Upper lobe of left lung (tissue), 6 donors: ENCODE results near the gene IL17RB. TPM values are rescaled to one million over a fixed set of nuclear protein-coding genes. Genes with fewer than 3 reads are reported as not detected.

Source experiments
- ATAC-seq, 2 donors: fragments of 200-7000 bp; cut with Tn5 transposase; one replicate each; pipeline ENCODE4 v1.9.1; 2022; ENCODE audit warnings: mild to moderate bottlenecking in 2 of 2, moderate library complexity in 2 of 2; ENCODE audit not compliant: low FRiP score in 2 of 2
- DNase-seq, 2 donors: peaks; one replicate each; pipeline ENCODE4 v3.0.0-alpha.2; 2019 to 2020
- H3K27ac ChIP-seq, 4 donors: fragments of 200-600 bp; sonication (generic); one replicate each; pipeline ENCODE4 v1.5.1; 2016 to 2019
- H3K27me3 ChIP-seq, 4 donors: fragments of 200-600 bp; sonication (generic); one replicate each; pipeline ENCODE4 v1.5.1; 2017 to 2019
- H3K36me3 ChIP-seq, 4 donors: fragments of 200-600 bp; sonication (generic); one replicate each; pipeline ENCODE4 v1.5.1; 2016 to 2019
- H3K4me1 ChIP-seq, 4 donors: fragments of 200-600 bp; sonication (generic); one replicate each; pipeline ENCODE4 v1.5.1; 2018 to 2019
- H3K4me3 ChIP-seq, 4 donors: fragments of 200-600 bp; sonication (generic); one replicate each; pipeline ENCODE4 v1.5.1; 2017 to 2019; ENCODE audit warnings: mild to moderate bottlenecking in 2 of 4, moderate library complexity in 1 of 4
- H3K9me3 ChIP-seq, 4 donors: fragments of 200-600 bp; sonication (generic); one replicate each; pipeline ENCODE4 v1.5.1; 2018 to 2019
- EP300 ChIP-seq, 4 donors: sonication (generic); formaldehyde crosslinking; IDR thresholded peaks; one replicate each; pipeline ENCODE4 v1.5.1; 2017; ENCODE audit warnings: antibody characterized with exemption in 4 of 4, control low read depth in 2 of 4
- POLR2A ChIP-seq, 4 donors: fragments of 450-650 bp; IDR thresholded peaks; one replicate each; pipeline ENCODE4 v1.5.1; 2016 to 2017; ENCODE audit warnings: antibody characterized with exemption in 4 of 4, mild to moderate bottlenecking in 2 of 4
- POLR2AphosphoS5 ChIP-seq, 2 donors: sonication (generic); formaldehyde crosslinking; IDR thresholded peaks; one replicate each; pipeline ENCODE4 v1.5.1; 2017; ENCODE audit warnings: antibody characterized with exemption in 2 of 2
- WGBS, 2 donors: methylation state at CpG; one replicate each; pipeline ENCODE4 v1.1.5; 2017 to 2018; 5-methylcytosine and 5-hydroxymethylcytosine counted together
- total RNA-seq, 6 donors: library from RNA; depleted of rRNA in 4 of 6; stranded (reverse); fragments of >200 nt in 4 of 6; gene quantifications; one replicate each; pipeline versions ENCODE4 v1.1.0 to v1.2.1, GENCODE V29; 2016 to 2021
- TF ChIP-seq, protein P1 (sequence below), 6 experiments: fragments of 450-650 bp in 4 of 6; fragments of 200-600 bp in 2 of 6; sonication (generic) in 2 of 6; IDR thresholded peaks; one replicate each; pipeline ENCODE4 v1.5.1; 2016 to 2019; ENCODE audit warnings: antibody characterized with exemption in 6 of 6
- donor health status: DM: no; HTN: no; CAD: no; lungs with moderate emphysema.
- donor health status: DM: no; HTN: yes; CAD: no; lungs with severe emphysema.

The IL17RB gene
- total RNA-seq, 6 donors from 2014 or later: 3.1 to 15.6 (median 6.3) TPM

DNA sequence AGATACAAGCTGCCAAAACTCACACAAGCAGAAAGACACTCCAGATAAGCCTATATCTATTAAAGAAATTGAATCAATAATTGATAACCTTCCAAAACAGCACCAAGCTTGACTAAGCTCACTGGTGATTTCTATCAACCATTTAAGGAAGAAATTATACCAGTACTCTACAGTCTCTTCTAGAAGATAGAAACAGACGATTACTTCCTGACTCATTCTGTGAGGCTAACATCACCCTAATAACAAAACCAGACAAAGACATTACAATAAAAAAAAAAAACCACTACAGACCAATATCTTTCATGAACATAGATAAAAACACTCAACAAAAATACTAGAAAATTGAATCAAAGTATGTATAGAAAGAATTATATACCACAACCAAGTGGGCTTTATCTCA, 20.3 kb upstream of the IL17RB start:
- no peak overlapping the region for H3K27ac ChIP-seq
- DNase-seq (no peak), ATAC-seq (no peak)
- no peaks in the 10 kb centered on the region for H3K9me3 ChIP-seq
- TF ChIP-seq EP300 (IDR thresholded peaks at IDR 0.05): no peak
- TF ChIP-seq POLR2A (IDR thresholded peaks at IDR 0.05): no peak
- no peak for TF ChIP-seq POLR2AphosphoS5 (IDR thresholded peaks at IDR 0.05)
- TF ChIP-seq, protein P1, sequence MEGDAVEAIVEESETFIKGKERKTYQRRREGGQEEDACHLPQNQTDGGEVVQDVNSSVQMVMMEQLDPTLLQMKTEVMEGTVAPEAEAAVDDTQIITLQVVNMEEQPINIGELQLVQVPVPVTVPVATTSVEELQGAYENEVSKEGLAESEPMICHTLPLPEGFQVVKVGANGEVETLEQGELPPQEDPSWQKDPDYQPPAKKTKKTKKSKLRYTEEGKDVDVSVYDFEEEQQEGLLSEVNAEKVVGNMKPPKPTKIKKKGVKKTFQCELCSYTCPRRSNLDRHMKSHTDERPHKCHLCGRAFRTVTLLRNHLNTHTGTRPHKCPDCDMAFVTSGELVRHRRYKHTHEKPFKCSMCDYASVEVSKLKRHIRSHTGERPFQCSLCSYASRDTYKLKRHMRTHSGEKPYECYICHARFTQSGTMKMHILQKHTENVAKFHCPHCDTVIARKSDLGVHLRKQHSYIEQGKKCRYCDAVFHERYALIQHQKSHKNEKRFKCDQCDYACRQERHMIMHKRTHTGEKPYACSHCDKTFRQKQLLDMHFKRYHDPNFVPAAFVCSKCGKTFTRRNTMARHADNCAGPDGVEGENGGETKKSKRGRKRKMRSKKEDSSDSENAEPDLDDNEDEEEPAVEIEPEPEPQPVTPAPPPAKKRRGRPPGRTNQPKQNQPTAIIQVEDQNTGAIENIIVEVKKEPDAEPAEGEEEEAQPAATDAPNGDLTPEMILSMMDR (IDR thresholded peaks at IDR 0.05): no peak
- 68 to 80% methylated on average over 1 of the region's 1 CpG for WGBS, 2 donors
- H3K36me3 ChIP-seq: no peaks in the 10 kb centered on the region
- no peak overlapping the region for H3K4me3 ChIP-seq
- no peaks in the 10 kb centered on the region for H3K27me3 ChIP-seq
- H3K4me1 ChIP-seq: peaks cover 0 to 19% (median 0%) of the 10 kb centered on the region in 4 donors

DNA sequence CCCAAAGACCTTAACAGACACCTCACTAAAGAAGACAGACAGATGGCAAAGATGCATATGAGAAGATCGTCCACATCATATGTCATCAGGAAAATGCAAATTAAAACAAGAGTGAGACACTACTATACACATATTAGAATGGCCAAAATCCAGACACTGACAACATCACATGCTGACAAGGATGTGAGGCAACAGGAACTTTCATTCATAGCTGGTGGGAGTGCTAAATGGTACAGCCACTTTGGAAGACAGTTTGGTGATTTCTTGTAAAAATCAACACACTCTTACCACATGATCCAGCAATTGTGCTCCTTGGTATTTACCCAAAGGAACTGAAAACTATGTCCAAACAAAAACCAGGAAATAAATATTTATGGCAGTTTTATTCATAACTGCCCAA, 17.8 kb upstream of the IL17RB start:
- H3K27me3 ChIP-seq: no peaks in the 10 kb centered on the region
- DNase-seq (no peak), ATAC-seq (no peak)
- H3K4me3 ChIP-seq: no peak overlapping the region
- no peaks in the 10 kb centered on the region for H3K36me3 ChIP-seq
- H3K4me1 ChIP-seq: peaks cover 0 to 19% (median 0%) of the 10 kb centered on the region in 4 donors
- TF ChIP-seq EP300 (IDR thresholded peaks at IDR 0.05) (no peak), POLR2AphosphoS5 (IDR thresholded peaks at IDR 0.05) (no peak), POLR2A (IDR thresholded peaks at IDR 0.05) (no peak)
- TF ChIP-seq, protein P1 (IDR thresholded peaks at IDR 0.05): no peak
- WGBS, 2 donors: 62 to 68% methylated on average over 1 of the region's 1 CpG
- no peak overlapping the region for H3K27ac ChIP-seq
- no peaks in the 10 kb centered on the region for H3K9me3 ChIP-seq

DNA sequence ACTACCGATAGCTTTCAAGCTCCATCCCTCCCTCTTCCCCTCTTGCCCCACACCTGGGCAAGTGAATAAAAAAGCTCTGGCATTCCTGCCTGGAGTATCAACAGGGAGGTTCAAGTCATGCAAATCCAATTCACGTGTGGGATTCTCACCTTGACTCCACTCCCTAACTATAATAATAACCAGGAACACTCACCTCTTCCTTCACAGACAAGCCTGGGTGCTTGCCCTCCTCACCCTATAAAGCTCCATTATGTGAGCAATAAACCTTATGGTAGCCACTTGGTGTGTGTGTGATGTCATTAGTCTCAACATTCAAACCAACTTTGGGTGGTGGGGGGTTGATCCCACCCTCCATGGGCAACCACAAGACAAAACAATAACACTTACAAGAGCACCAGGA, 16.8 kb upstream of the IL17RB start:
- DNase-seq (no peak), ATAC-seq (no peak)
- H3K4me1 ChIP-seq: peaks cover 0 to 13% (median 0%) of the 10 kb centered on the region in 4 donors
- no peak overlapping the region for H3K27ac ChIP-seq
- WGBS, 2 donors: 81 to 90% methylated on average over 2 of the region's 2 CpGs
- H3K9me3 ChIP-seq: no peaks in the 10 kb centered on the region
- no peaks in the 10 kb centered on the region for H3K36me3 ChIP-seq
- TF ChIP-seq, protein P1 (IDR thresholded peaks at IDR 0.05): no peak
- TF ChIP-seq POLR2AphosphoS5 (IDR thresholded peaks at IDR 0.05): no peak
- TF ChIP-seq POLR2A (IDR thresholded peaks at IDR 0.05): no peak
- no peak for TF ChIP-seq EP300 (IDR thresholded peaks at IDR 0.05)
- H3K27me3 ChIP-seq: no peaks in the 10 kb centered on the region
- H3K4me3 ChIP-seq: no peak overlapping the region

DNA sequence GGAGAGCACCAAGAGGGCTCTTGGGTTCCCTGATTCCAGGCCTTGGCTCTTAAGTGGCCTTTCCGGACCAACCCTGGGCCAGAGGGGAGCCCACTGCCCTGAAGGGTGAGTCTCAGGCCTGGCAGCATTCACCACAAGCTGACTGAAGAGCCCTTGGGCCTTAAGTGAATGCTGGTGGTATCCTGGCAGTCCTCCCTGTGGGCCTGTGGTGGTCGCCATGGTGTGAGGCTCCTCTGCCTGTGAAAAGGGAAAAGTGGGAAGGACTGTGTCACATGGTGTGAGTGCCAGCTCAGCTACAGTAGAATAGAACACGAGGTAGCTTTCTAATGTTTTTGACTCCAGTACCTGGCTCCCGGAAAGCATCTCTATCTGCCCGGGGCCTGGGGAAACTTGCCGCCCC, 15.4 kb upstream of the IL17RB start:
- 76 to 95% methylated on average over 4 to 5 of the region's 6 CpGs for WGBS, 2 donors
- DNase-seq (no peak), ATAC-seq (no peak)
- Histone ChIP-seq H3K27ac (no peak overlapping the region), H3K36me3 (no peaks in the 10 kb centered on the region), H3K9me3 (no peaks in the 10 kb centered on the region), H3K4me1 (peaks cover 0 to 13% (median 0%) of the 10 kb centered on the region in 4 donors), H3K4me3 (no peak overlapping the region), H3K27me3 (no peaks in the 10 kb centered on the region)
- TF ChIP-seq EP300 (IDR thresholded peaks at IDR 0.05): no peak
- no peak for TF ChIP-seq POLR2A (IDR thresholded peaks at IDR 0.05)
- TF ChIP-seq POLR2AphosphoS5 (IDR thresholded peaks at IDR 0.05): no peak
- TF ChIP-seq, protein P1 (IDR thresholded peaks at IDR 0.05): no peak

DNA sequence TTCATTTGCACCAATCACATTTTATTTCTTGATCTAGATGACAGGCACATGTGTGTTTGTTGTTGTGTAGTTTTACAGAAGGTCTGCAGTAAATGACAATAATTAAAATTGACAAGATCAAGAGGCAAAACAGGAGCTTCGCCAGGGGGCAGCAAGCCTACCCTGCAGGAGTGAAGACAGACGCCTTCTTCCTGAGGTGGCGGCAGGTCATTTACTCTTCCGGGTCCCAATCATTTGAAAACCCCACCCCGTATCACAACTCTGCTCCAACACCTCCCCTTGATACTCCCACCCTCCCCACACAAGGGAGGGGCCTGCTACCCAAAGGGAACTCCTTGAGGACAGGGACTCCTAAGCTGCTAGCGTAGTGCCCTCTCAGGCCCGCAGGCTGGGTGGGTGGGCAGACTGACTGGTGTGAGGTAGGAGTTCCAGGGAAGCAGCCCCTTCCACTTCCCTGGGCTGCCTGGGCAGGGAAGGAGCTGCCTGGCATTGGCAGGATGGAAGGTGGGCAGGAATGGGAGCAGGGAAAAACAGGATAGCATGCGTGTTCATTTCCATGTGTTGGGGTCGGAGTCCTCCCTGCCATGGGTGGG, 13.2 kb upstream of the IL17RB start:
- H3K27me3 ChIP-seq: no peaks in the 10 kb centered on the region
- TF ChIP-seq POLR2A (IDR thresholded peaks at IDR 0.05) (no peak), POLR2AphosphoS5 (IDR thresholded peaks at IDR 0.05) (no peak), EP300 (IDR thresholded peaks at IDR 0.05) (no peak)
- ATAC-seq (no peak), DNase-seq (no peak)
- H3K4me1 ChIP-seq: peaks cover 0 to 18% (median 0%) of the 10 kb centered on the region in 4 donors
- H3K9me3 ChIP-seq: no peaks in the 10 kb centered on the region
- H3K27ac ChIP-seq: peak overlapping the region in 2 of 4 donors; percentile 46
- H3K36me3 ChIP-seq: no peaks in the 10 kb centered on the region
- WGBS, 2 donors: 90 to 91% methylated on average over 9 of the region's 9 CpGs
- no peak overlapping the region for H3K4me3 ChIP-seq
